Activated naive CD4-positive, alpha-beta T cell treated with Interleukin-2 at 50 U/mL for 16 hours (primary cell): ENCODE data around the gene PTPRT.

ENCODE experiments used
- DNase-seq: peaks from one replicate; pipeline ENCODE4 v3.0.0-alpha.2; 2020

PTPRT gene

GRCh38 chr20:42432496-42433334 is 757.0 kb downstream of the PTPRT start:
- DNase-seq: no peak

GRCh38 chr20:42430598-42430997 is 759.1 kb downstream of the PTPRT start:
- DNase-seq: no peak

- no peak for DNase-seq
Measured at GRCh38 chr20:42429761-42430458, 759.8 kb downstream of the PTPRT start.

- DNase-seq: no peak
Measured at GRCh38 chr20:42419814-42420532, 769.7 kb downstream of the PTPRT start.

GRCh38 chr20:42406826-42407225 is 782.9 kb downstream of the PTPRT start:
- DNase-seq: no peak

GRCh38 chr20:42402455-42402854 is 787.3 kb downstream of the PTPRT start:
- no peak for DNase-seq

GRCh38 chr20:42401613-42402012 is 788.1 kb downstream of the PTPRT start:
- DNase-seq: no peak

GRCh38 chr20:42399802-42400201 is 789.9 kb downstream of the PTPRT start:
- no peak for DNase-seq

- DNase-seq: no peak
Measured at GRCh38 chr20:42392442-42392841, 797.3 kb downstream of the PTPRT start.

GRCh38 chr20:42391807-42392206 is 797.9 kb downstream of the PTPRT start:
- no peak for DNase-seq

GRCh38 chr20:42380287-42380686 is 809.4 kb downstream of the PTPRT start:
- DNase-seq: no peak

GRCh38 chr20:42379385-42379784 is 810.3 kb downstream of the PTPRT start:
- no peak for DNase-seq

- DNase-seq: no peak
Measured at GRCh38 chr20:42378826-42379225, 810.9 kb downstream of the PTPRT start.

- DNase-seq: no peak
Measured at GRCh38 chr20:42376131-42376530, 813.6 kb downstream of the PTPRT start.

- DNase-seq: no peak
Measured at GRCh38 chr20:42373049-42373448, 816.7 kb downstream of the PTPRT start.

GRCh38 chr20:42370075-42370474 is 819.6 kb downstream of the PTPRT start:
- DNase-seq: no peak

- DNase-seq: no peak
Measured at GRCh38 chr20:42368910-42369309, 820.8 kb downstream of the PTPRT start.

- DNase-seq: no peak
Measured at GRCh38 chr20:42366626-42367025, 823.1 kb downstream of the PTPRT start.

GRCh38 chr20:42364446-42364845 is 825.3 kb downstream of the PTPRT start:
- no peak for DNase-seq

GRCh38 chr20:42361402-42361970 is 828.2 kb downstream of the PTPRT start:
- no peak for DNase-seq

GRCh38 chr20:42360621-42361020 is 829.1 kb downstream of the PTPRT start:
- DNase-seq: no peak

- DNase-seq: no peak
Measured at GRCh38 chr20:42359617-42360016, 830.1 kb downstream of the PTPRT start.

GRCh38 chr20:42352096-42352495 is 837.6 kb downstream of the PTPRT start:
- no peak for DNase-seq
